HCT116 (cell line): Measurements from ENCODE around the gene NDUFS4.

ENCODE experiments used
- CTCF ChIP-seq, 3 experiments: fragments of 200-600 bp in 1 of 3; sonication (generic) in 1 of 3; IDR thresholded peaks in 2 of 3; conservative IDR thresholded peaks in 1 of 3; 2 replicates each; pipeline ENCODE4 v1.5.1; 2012 to 2017; ENCODE audit warnings: low read depth in 2 of 3, low read length in 2 of 3, antibody characterized with exemption in 1 of 3, borderline replicate concordance in 1 of 3, control low read depth in 1 of 3, mild to moderate bottlenecking in 1 of 3, mixed read lengths in 1 of 3, mixed run types in 1 of 3, moderate library complexity in 1 of 3; ENCODE audit not compliant: insufficient read depth in 1 of 3
- MAX ChIP-seq: IDR thresholded peaks from 2 replicates; pipeline ENCODE4 v1.6.1; 2012

GRCh38 chr5:53694520-53695022, 134.1 kb downstream of the NDUFS4 start:
- TF ChIP-seq CTCF (IDR thresholded peaks at IDR 0.05 in 2 of 3, conservative IDR thresholded peaks at IDR 0.05 in 1 of 3; ENCODE audit: borderline replicate concordance in 1 of 3, insufficient read depth in 1 of 3, low read depth in 2 of 3, low read length in 2 of 3) (no peak), MAX (no peak)
